H1 (cell line): ENCODE results near the gene ANXA3. TPM values are rescaled to one million over a fixed set of nuclear protein-coding genes. Genes with fewer than 3 reads are reported as not detected.

ENCODE experiments used
- CTCF ChIA-PET: fragments of 300-600 bp; sonication (Branson Sonifier 250); formaldehyde crosslinking; loops from one replicate; lab custom pipeline; 2021; ENCODE audit not compliant: partially characterized antibody; lab: Charles Lee
- POLR2A ChIA-PET: fragments of 300-600 bp; sonication (Branson Sonifier 250); formaldehyde crosslinking; loops from one replicate; lab custom pipeline; 2021; ENCODE audit warnings: inconsistent platforms; ENCODE audit not compliant: partially characterized antibody; lab: Charles Lee
- DNase-seq, 2 experiments: peaks; one replicate each; pipeline versions ENCODE4 v3.0.0 to v3.0.0-alpha.2; 2010 to 2022; ENCODE audit warnings: low spot score in 2 of 2, low read depth in 1 of 2, mixed read lengths in 1 of 2
- FAIRE-seq: peaks from 2 replicates; lab custom pipeline; 2011; peaks lifted over from hg19 to GRCh38; lab: Jason Lieb, UNC
- H2AFZ ChIP-seq: 2 replicates; pipeline ENCODE4 v1.8.1; 2012; ENCODE audit warnings: low read length, inconsistent platforms
- H2AK5ac ChIP-seq: 2 replicates; pipeline ENCODE4 v1.6.1; 2013; ENCODE audit warnings: low read depth, low read length
- H2BK120ac ChIP-seq: replicated peaks from 2 replicates; pipeline ENCODE3; 2013; ENCODE audit warnings: low read depth, low read length, inconsistent platforms
- H2BK12ac ChIP-seq: 2 replicates; pipeline ENCODE4 v1.6.1; 2013; ENCODE audit warnings: low read depth, low read length
- H2BK15ac ChIP-seq: 2 replicates; pipeline ENCODE4 v1.6.1; 2013; ENCODE audit warnings: low read length
- H2BK20ac ChIP-seq: 2 replicates; pipeline ENCODE4 v1.6.1; 2013; ENCODE audit warnings: low read length
- H2BK5ac ChIP-seq: 2 replicates; pipeline ENCODE4 v1.6.1; 2013; ENCODE audit warnings: low read depth, low read length
- H3K14ac ChIP-seq: 2 replicates; pipeline ENCODE4 v1.6.1; 2013; ENCODE audit warnings: inconsistent platforms; ENCODE audit not compliant: insufficient read length
- H3K18ac ChIP-seq: 2 replicates; pipeline ENCODE4 v1.6.1; 2013; ENCODE audit warnings: low read length; ENCODE audit errors: extremely low read depth
- H3K23ac ChIP-seq: 2 replicates; pipeline ENCODE4 v1.6.1; 2013; ENCODE audit warnings: inconsistent platforms; ENCODE audit not compliant: insufficient read length
- H3K23me2 ChIP-seq: 2 replicates; pipeline ENCODE4 v1.6.1; 2013; ENCODE audit warnings: low read depth, low read length
- H3K27ac ChIP-seq: 2 replicates; pipeline ENCODE4 v1.6.1; 2011; ENCODE audit warnings: low read depth, low read length, inconsistent platforms
- H3K27me3 ChIP-seq, 4 experiments: replicated peaks in 1 of 4; 1 replicate in 1 of 4; 2 replicates in 3 of 4; pipeline versions ENCODE4 v1.6.1 to v1.8.1; 2011 to 2013; ENCODE audit warnings: low read length in 3 of 4, mild to moderate bottlenecking in 3 of 4, inconsistent platforms in 2 of 4, mixed read lengths in 2 of 4, moderate library complexity in 1 of 4; ENCODE audit not compliant: control insufficient read depth in 3 of 4, insufficient read depth in 3 of 4; ENCODE audit errors: extremely low read depth in 1 of 4
- H3K36me3 ChIP-seq, 4 experiments: 2 replicates each; pipeline versions ENCODE4 v1.6.1 to v1.8.1; 2011 to 2013; ENCODE audit warnings: mild to moderate bottlenecking in 4 of 4, low read length in 3 of 4, moderate library complexity in 2 of 4, control low read depth in 1 of 4, inconsistent platforms in 1 of 4; ENCODE audit not compliant: insufficient read depth in 4 of 4, control insufficient read depth in 2 of 4
- H3K4ac ChIP-seq: replicated peaks from 2 replicates; pipeline ENCODE3; 2013; ENCODE audit warnings: low read length, low read depth, mixed read lengths, inconsistent platforms; ENCODE audit not compliant: insufficient read length
- H3K4me1 ChIP-seq, 4 experiments: replicated peaks in 1 of 4; 1 replicate in 1 of 4; 2 replicates in 3 of 4; pipeline versions ENCODE4 v1.6.1 to v1.8.1; 2011 to 2013; ENCODE audit warnings: low read length in 3 of 4, inconsistent platforms in 2 of 4, mixed read lengths in 1 of 4; ENCODE audit not compliant: insufficient read depth in 4 of 4, control insufficient read depth in 3 of 4
- H3K4me2 ChIP-seq, 2 experiments: 2 replicates each; pipeline versions ENCODE4 v1.6.1 to v1.8.1; 2011 to 2013; ENCODE audit warnings: low read depth in 2 of 2, low read length in 2 of 2, control low read depth in 1 of 2, inconsistent platforms in 1 of 2, mild to moderate bottlenecking in 1 of 2; ENCODE audit not compliant: insufficient read depth in 1 of 2
- H3K4me3 ChIP-seq, 4 experiments: fragments of 200-600, 300-600 bp in 1 of 4; sonication (generic), shearing (Covaris generic), sonication (Bioruptor Twin) in 1 of 4; 2 replicates each; pipeline versions ENCODE4 v1.5.1 to v1.8.1; 2011 to 2016; ENCODE audit warnings: low read length in 4 of 4, low read depth in 3 of 4, control low read depth in 2 of 4, inconsistent platforms in 2 of 4, mild to moderate bottlenecking in 2 of 4, mixed read lengths in 1 of 4, moderate library complexity in 1 of 4; ENCODE audit not compliant: insufficient read depth in 2 of 4; ENCODE audit errors: extremely low read depth in 1 of 4
- H3K56ac ChIP-seq: replicated peaks from 2 replicates; pipeline ENCODE3; 2013; ENCODE audit warnings: low read depth, mild to moderate bottlenecking, mixed read lengths, low read length, inconsistent platforms; ENCODE audit not compliant: insufficient read length
- H3K79me1 ChIP-seq: 2 replicates; pipeline ENCODE4 v1.6.1; 2013; ENCODE audit warnings: low read depth, low read length, control low read depth
- H3K79me2 ChIP-seq, 2 experiments: 2 replicates each; pipeline versions ENCODE4 v1.6.1 to v1.8.1; 2012 to 2013; ENCODE audit warnings: low read length in 2 of 2, mild to moderate bottlenecking in 2 of 2, inconsistent platforms in 1 of 2; ENCODE audit not compliant: insufficient read depth in 2 of 2, control insufficient read depth in 1 of 2
- H3K9ac ChIP-seq, 4 experiments: replicated peaks in 1 of 4; 1 replicate in 1 of 4; 2 replicates in 3 of 4; pipeline versions ENCODE4 v1.6.1 to v1.8.1; 2011 to 2013; ENCODE audit warnings: low read depth in 3 of 4, low read length in 3 of 4, control low read depth in 2 of 4, mild to moderate bottlenecking in 2 of 4, moderate library complexity in 2 of 4, inconsistent platforms in 1 of 4; ENCODE audit errors: extremely low read depth in 1 of 4
- H3K9me3 ChIP-seq, 2 experiments: 2 replicates each; pipeline versions ENCODE4 v1.6.1 to v1.8.1; 2012 to 2013; ENCODE audit warnings: mild to moderate bottlenecking in 2 of 2, moderate library complexity in 2 of 2, control low read depth in 1 of 2, inconsistent platforms in 1 of 2, low read depth in 1 of 2, low read length in 1 of 2, mixed read lengths in 1 of 2; ENCODE audit not compliant: insufficient read depth in 2 of 2
- H4K20me1 ChIP-seq, 2 experiments: replicated peaks in 1 of 2; 2 replicates each; pipeline versions ENCODE3 to v1.8.1; 2011 to 2013; ENCODE audit warnings: inconsistent platforms in 2 of 2, low read length in 2 of 2, mild to moderate bottlenecking in 1 of 2; ENCODE audit not compliant: insufficient read depth in 2 of 2, control insufficient read depth in 1 of 2
- H4K5ac ChIP-seq: 2 replicates; pipeline ENCODE4 v1.6.1; 2013; ENCODE audit warnings: low read length, low read depth, mixed read lengths, inconsistent platforms; ENCODE audit not compliant: insufficient read length
- H4K8ac ChIP-seq: 2 replicates; pipeline ENCODE4 v1.8.0; 2013; ENCODE audit warnings: mild to moderate bottlenecking, moderate library complexity, low read length, inconsistent platforms; ENCODE audit not compliant: insufficient read depth; ENCODE audit errors: extremely low read depth
- H4K91ac ChIP-seq: replicated peaks from 2 replicates; pipeline ENCODE3; 2013; ENCODE audit warnings: low read length, mixed read lengths, inconsistent platforms; ENCODE audit not compliant: insufficient read length
- ATF2 ChIP-seq: IDR thresholded peaks from 2 replicates; pipeline ENCODE4 v1.6.1; 2012; ENCODE audit warnings: low read length, inconsistent platforms
- NANOG ChIP-seq: IDR thresholded peaks from 2 replicates; pipeline ENCODE4 v1.6.1; 2011; ENCODE audit warnings: low read length, low read depth, mild to moderate bottlenecking, inconsistent platforms; ENCODE audit not compliant: insufficient read depth, poor library complexity, severe bottlenecking
- RFX5 ChIP-seq: IDR thresholded peaks from 2 replicates; pipeline ENCODE4 v1.6.1; 2011; ENCODE audit warnings: low read depth, low read length, improper control_type of control experiment, borderline replicate concordance
- SIRT6 ChIP-seq: IDR thresholded peaks from one replicate; pipeline ENCODE4 v1.7.1; 2012; ENCODE audit warnings: low read length, inconsistent platforms
- WGBS, 2 experiments: shearing (Covaris generic) in 1 of 2; methylation state at CpG; one replicate each; pipeline versions ENCODE4 v1.1.6 to v1.1.7; 2013 to 2015; ENCODE audit warnings: low lambda C conversion rate in 2 of 2, mixed read lengths in 2 of 2, inconsistent platforms in 1 of 2, low coverage in 1 of 2, missing lambda C conversion rate in 1 of 2; ENCODE audit not compliant: insufficient replicate concordance in 2 of 2, insufficient coverage in 1 of 2, insufficient read length in 1 of 2; ENCODE audit errors: extremely low coverage in 1 of 2, missing lambda C conversion rate in 1 of 2; 5-methylcytosine and 5-hydroxymethylcytosine counted together
- polyA plus RNA-seq, 7 experiments: library from polyadenylated mRNA; depleted of rRNA in 3 of 7; stranded (reverse) in 5 of 7; unstranded in 2 of 7; fragments of >200 nt in 5 of 7; fragments of 200-250 nt in 2 of 7; gene quantifications; 1 replicate in 5 of 7; 2 replicates in 1 of 7; 4 replicates in 1 of 7; pipeline versions ENCODE4 v1.2.1 to v1.2.3, GENCODE V29; 2011 to 2013; ENCODE audit warnings: missing spikeins in 2 of 7, mixed read lengths in 2 of 7
- total RNA-seq: library from RNA; stranded (reverse); fragmentation: NEBNext Ultra II Directional; extraction: Animal tissue kit (Norgen Biotek cat#: 25700); gene quantifications from 2 replicates; pipeline ENCODE4 v1.2.1, GENCODE V29; 2021

Gene ANXA3
- total and polyA plus RNA-seq, 2 of the 8 experiments (the other 6 are each of a cell fraction or from before 2014, with no cell fraction given) = 10.3 to 27.3 TPM

- Histone ChIP-seq H3K27ac (no peak overlapping the region), H3K36me3 (peaks cover 5 to 24% (median 15%) of the 10 kb centered on the region in 4 experiments; a peak in 6 of 8 replicates), H2BK120ac (no peak overlapping the region), H2BK5ac (no peak overlapping the region), H3K79me1 (no peaks in the 10 kb centered on the region; the same call in 1 of the 2 replicates), H3K56ac (no peak overlapping the region), H3K18ac (no peak overlapping the region), H2BK15ac (no peak overlapping the region), H4K5ac (no peak overlapping the region), H2AK5ac (no peak overlapping the region), H3K4me2 (no peak overlapping the region), H4K20me1 (no peaks in the 10 kb centered on the region), H4K91ac (no peak overlapping the region), H3K23me2 (no peaks in the 10 kb centered on the region), H3K14ac (no peak overlapping the region), H3K4ac (no peak overlapping the region), H3K4me1 (no peaks in the 10 kb centered on the region), H3K4me3 (no peak overlapping the region), H2BK20ac (no peak overlapping the region), H3K9me3 (peaks cover 0 to 4% of the 10 kb centered on the region in 2 experiments; a peak in 1 of 4 replicates), H2AFZ (no peak overlapping the region), H3K79me2 (no peaks in the 10 kb centered on the region), H4K8ac (no peak overlapping the region), H3K23ac (no peak overlapping the region), H3K9ac (no peak overlapping the region), H3K27me3 (no peaks in the 10 kb centered on the region), H2BK12ac (no peak overlapping the region)
- DNase-seq (no peak), FAIRE-seq (no peak)
- ChIA-PET POLR2A (no interaction called here), CTCF (interaction anchor here (0.8 to 1.6 kb wide), 4 partner anchors 22 to 550 kb away, joined by 3 read pairs; no protein-coding TSS in a partner anchor)
- TF ChIP-seq SIRT6 (no peak), NANOG (no peak), ATF2 (no peak), RFX5 (no peak)
- WGBS, 2 experiments = 94% methylated on average over 2 of the region's 2 CpGs; no CpG with 5 or more reads in 1 of the 2 experiments
Observed at GRCh38 chr4:78544678-78545077, 6.9 kb upstream of the ANXA3 start.
